KMS-11 (cell line): ENCODE measurements around the gene DENND5A.

Experiments used
- H2AFZ ChIP-seq: fragments of 200-600 bp; sonication (generic); 2 replicates; pipeline ENCODE4 v1.6.1; 2016; ENCODE audit warnings: antibody characterized with exemption, mixed run types, low read depth
- H3K27ac ChIP-seq: fragments of 200-600 bp; sonication (generic); 2 replicates; pipeline ENCODE4 v1.6.1; 2016; ENCODE audit warnings: mild to moderate bottlenecking, mixed run types
- H3K27me3 ChIP-seq: fragments of 200-600 bp; sonication (generic); 2 replicates; pipeline ENCODE4 v1.6.1; 2017; ENCODE audit warnings: mild to moderate bottlenecking, low read depth, mixed run types, moderate library complexity; ENCODE audit not compliant: insufficient read depth
- H3K36me3 ChIP-seq: fragments of 200-600 bp; sonication (generic); 2 replicates; pipeline ENCODE4 v1.6.1; 2017; ENCODE audit warnings: mild to moderate bottlenecking, mixed run types; ENCODE audit not compliant: insufficient read depth
- H3K4me1 ChIP-seq: fragments of 200-600 bp; sonication (generic); 2 replicates; pipeline ENCODE4 v1.6.1; 2016; ENCODE audit warnings: mild to moderate bottlenecking, low read depth, mixed run types; ENCODE audit not compliant: poor library complexity, severe bottlenecking
- H3K4me2 ChIP-seq: fragments of 200-600 bp; sonication (generic); 2 replicates; pipeline ENCODE4 v1.7.0; 2016; ENCODE audit warnings: mild to moderate bottlenecking, mixed run types
- H3K4me3 ChIP-seq: fragments of 200-600 bp; sonication (generic); IDR thresholded peaks from 2 replicates; pipeline ENCODE4 v1.6.1; 2017; ENCODE audit warnings: low read depth, low read length, mixed read lengths; ENCODE audit not compliant: insufficient read depth
- H3K79me2 ChIP-seq: fragments of 200-600 bp; sonication (generic); 2 replicates; pipeline ENCODE4 v1.6.1; 2016; ENCODE audit warnings: low read depth, mixed run types; ENCODE audit not compliant: insufficient read depth
- H3K9ac ChIP-seq: fragments of 200-600 bp; sonication (generic); 2 replicates; pipeline ENCODE4 v1.6.1; 2016; ENCODE audit warnings: mild to moderate bottlenecking, mixed run types
- H4K20me1 ChIP-seq: fragments of 200-600 bp; sonication (generic); 2 replicates; pipeline ENCODE4 v1.6.1; 2016; ENCODE audit warnings: mild to moderate bottlenecking, mixed run types; ENCODE audit not compliant: insufficient read depth
- CTCF ChIP-seq: fragments of 200-600 bp; sonication (generic); conservative IDR thresholded peaks from 2 replicates; pipeline ENCODE4 v1.6.1; 2017; ENCODE audit warnings: low read depth, mild to moderate bottlenecking, antibody characterized with exemption, low read length, moderate library complexity, mixed read lengths

Gene DENND5A

GRCh38 chr11:9160166-9160565 lies 105.0 kb downstream of the DENND5A start:
- H3K4me3 ChIP-seq = no peak overlapping the region
- no peaks in the 10 kb centered on the region for H3K4me1 ChIP-seq
- H3K36me3 ChIP-seq = no peaks in the 10 kb centered on the region
- H4K20me1 ChIP-seq = no peaks in the 10 kb centered on the region
- no peak overlapping the region for H3K9ac ChIP-seq
- no peak overlapping the region for H3K27ac ChIP-seq
- no peaks in the 10 kb centered on the region for H3K27me3 ChIP-seq
- no peak for TF ChIP-seq CTCF
- no peak overlapping the region for H3K4me2 ChIP-seq
- no peak overlapping the region for H2AFZ ChIP-seq
- no peaks in the 10 kb centered on the region for H3K79me2 ChIP-seq

- Histone ChIP-seq H3K27ac (no peak overlapping the region), H3K4me3 (no peak overlapping the region), H4K20me1 (no peaks in the 10 kb centered on the region), H3K79me2 (no peaks in the 10 kb centered on the region), H3K36me3 (no peaks in the 10 kb centered on the region), H3K9ac (no peak overlapping the region), H3K27me3 (no peaks in the 10 kb centered on the region), H2AFZ (no peak overlapping the region), H3K4me2 (no peak overlapping the region), H3K4me1 (no peaks in the 10 kb centered on the region)
- TF ChIP-seq CTCF = no peak
Measured at GRCh38 chr11:9158898-9159391, 106.2 kb downstream of the DENND5A start.

DNA sequence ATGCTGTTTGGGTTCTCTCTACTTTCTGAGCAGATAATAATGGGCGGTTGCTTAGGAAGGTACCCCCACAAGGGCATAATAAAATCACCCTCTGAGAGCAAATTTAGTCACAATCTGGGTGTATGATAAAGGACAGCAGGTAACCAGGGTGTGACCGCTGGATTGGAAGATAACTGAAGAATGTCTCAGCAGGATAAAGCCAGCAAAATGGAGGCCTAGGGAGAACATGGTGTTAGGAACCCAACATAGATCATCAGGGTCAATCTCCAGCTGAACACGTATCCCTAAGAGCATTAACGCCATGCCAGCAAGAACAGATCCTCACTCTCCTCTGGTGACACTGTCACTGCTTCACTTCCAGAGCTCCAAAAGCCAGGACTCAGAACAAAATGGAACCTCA lies 109.2 kb downstream of the DENND5A start:
- H3K9ac ChIP-seq = no peak overlapping the region
- no peaks in the 10 kb centered on the region for H3K79me2 ChIP-seq
- no peak overlapping the region for H3K27ac ChIP-seq
- no peak overlapping the region for H3K4me3 ChIP-seq
- no peaks in the 10 kb centered on the region for H3K4me1 ChIP-seq
- TF ChIP-seq CTCF = no peak
- H3K36me3 ChIP-seq = no peaks in the 10 kb centered on the region
- no peaks in the 10 kb centered on the region for H4K20me1 ChIP-seq
- H3K27me3 ChIP-seq = no peaks in the 10 kb centered on the region
- no peak overlapping the region for H3K4me2 ChIP-seq
- H2AFZ ChIP-seq = no peak overlapping the region

GRCh38 chr11:9153651-9154050 lies 111.5 kb downstream of the DENND5A start:
- no peaks in the 10 kb centered on the region for H3K36me3 ChIP-seq
- H3K4me3 ChIP-seq = no peak overlapping the region
- no peak overlapping the region for H2AFZ ChIP-seq
- H4K20me1 ChIP-seq = no peaks in the 10 kb centered on the region
- H3K27ac ChIP-seq = no peak overlapping the region
- no peak for TF ChIP-seq CTCF
- H3K9ac ChIP-seq = no peak overlapping the region
- no peaks in the 10 kb centered on the region for H3K4me1 ChIP-seq
- H3K79me2 ChIP-seq = no peaks in the 10 kb centered on the region
- H3K27me3 ChIP-seq = no peaks in the 10 kb centered on the region
- no peak overlapping the region for H3K4me2 ChIP-seq

- H4K20me1 ChIP-seq = no peaks in the 10 kb centered on the region
- no peaks in the 10 kb centered on the region for H3K36me3 ChIP-seq
- H3K27me3 ChIP-seq = no peaks in the 10 kb centered on the region
- H3K4me1 ChIP-seq = no peaks in the 10 kb centered on the region
- H3K79me2 ChIP-seq = no peaks in the 10 kb centered on the region
- H2AFZ ChIP-seq = no peak overlapping the region
- TF ChIP-seq CTCF = no peak
- H3K4me3 ChIP-seq = no peak overlapping the region
- no peak overlapping the region for H3K4me2 ChIP-seq
- no peak overlapping the region for H3K9ac ChIP-seq
- no peak overlapping the region for H3K27ac ChIP-seq
Measured at GRCh38 chr11:9151631-9152030, 113.5 kb downstream of the DENND5A start.
